H9 (cell line): ENCODE measurements around the gene ADCY5. TPM values are rescaled to one million over a fixed set of nuclear protein-coding genes. Genes with fewer than 3 reads are reported as not detected.
A peak's percentile ranks its signal among the peaks of the same experiment; 100 is the strongest.

Experiments used
- DNase-seq: peaks from one replicate; pipeline ENCODE4 v3.0.0-alpha.2; 2017
- H2AFZ ChIP-seq: one replicate; pipeline ENCODE4 v1.6.1; 2013; ENCODE audit warnings: mild to moderate bottlenecking, low read length, control low read depth, moderate library complexity
- H2AK5ac ChIP-seq: 2 replicates; pipeline ENCODE4 v1.6.1; 2013; ENCODE audit warnings: low read length, control low read depth, mixed read lengths; ENCODE audit not compliant: insufficient read length
- H2BK120ac ChIP-seq: one replicate; pipeline ENCODE4 v1.6.1; 2013; ENCODE audit warnings: low read depth, mild to moderate bottlenecking, low read length, control low read depth, inconsistent platforms; ENCODE audit not compliant: poor library complexity, severe bottlenecking
- H2BK12ac ChIP-seq: 2 replicates; pipeline ENCODE4 v1.6.1; 2013; ENCODE audit warnings: low read length, control low read depth, mixed read lengths, low read depth; ENCODE audit not compliant: insufficient read length
- H2BK15ac ChIP-seq: 2 replicates; pipeline ENCODE4 v1.6.1; 2013; ENCODE audit warnings: low read depth, low read length, control low read depth
- H2BK20ac ChIP-seq: one replicate; pipeline ENCODE4 v1.6.1; 2013; ENCODE audit warnings: low read depth, mild to moderate bottlenecking, low read length, control low read depth, inconsistent platforms; ENCODE audit not compliant: poor library complexity, severe bottlenecking
- H2BK5ac ChIP-seq: 2 replicates; pipeline ENCODE4 v1.6.1; 2013; ENCODE audit warnings: low read length, control low read depth, mixed read lengths; ENCODE audit not compliant: insufficient read length
- H3K14ac ChIP-seq: 2 replicates; pipeline ENCODE4 v1.6.1; 2013; ENCODE audit warnings: low read length, control low read depth; ENCODE audit not compliant: insufficient read depth
- H3K18ac ChIP-seq: 2 replicates; pipeline ENCODE4 v1.6.1; 2013; ENCODE audit warnings: low read depth, mild to moderate bottlenecking, mixed read lengths, low read length, control low read depth; ENCODE audit not compliant: insufficient read length
- H3K23ac ChIP-seq: 2 replicates; pipeline ENCODE4 v1.6.1; 2013; ENCODE audit warnings: low read length, control low read depth, mixed read lengths, low read depth; ENCODE audit not compliant: insufficient read length
- H3K23me2 ChIP-seq: 2 replicates; pipeline ENCODE4 v1.6.1; 2013; ENCODE audit warnings: low read depth, mild to moderate bottlenecking, mixed read lengths, low read length, control low read depth; ENCODE audit not compliant: insufficient read length, poor library complexity, severe bottlenecking
- H3K27ac ChIP-seq: 2 replicates; pipeline ENCODE4 v1.5.1; 2013; ENCODE audit warnings: low read length, control low read depth, mixed read lengths, low read depth; ENCODE audit not compliant: insufficient read length
- H3K27me3 ChIP-seq: 2 replicates; pipeline ENCODE4 v1.6.1; 2013; ENCODE audit warnings: low read length, control low read depth, inconsistent platforms; ENCODE audit not compliant: insufficient read depth
- H3K4ac ChIP-seq: 2 replicates; pipeline ENCODE4 v1.6.1; 2013; ENCODE audit warnings: low read depth, mild to moderate bottlenecking, control low read depth, inconsistent platforms, low read length, moderate library complexity
- H3K4me1 ChIP-seq: 2 replicates; pipeline ENCODE4 v1.6.1; 2013; ENCODE audit warnings: low read length, control low read depth, inconsistent platforms; ENCODE audit not compliant: insufficient read depth
- H3K4me2 ChIP-seq: 2 replicates; pipeline ENCODE4 v1.6.1; 2013; ENCODE audit warnings: low read length, control low read depth, mixed read lengths; ENCODE audit not compliant: insufficient read length, insufficient read depth
- H3K56ac ChIP-seq: 2 replicates; pipeline ENCODE4 v1.6.1; 2013; ENCODE audit warnings: low read depth, mild to moderate bottlenecking, mixed read lengths, low read length, control low read depth; ENCODE audit not compliant: insufficient read length
- H3K79me1 ChIP-seq: 2 replicates; pipeline ENCODE4 v1.6.1; 2013; ENCODE audit warnings: low read depth, mild to moderate bottlenecking, moderate library complexity, low read length, control low read depth, inconsistent platforms; ENCODE audit not compliant: insufficient read depth, poor library complexity, severe bottlenecking
- H3K79me2 ChIP-seq: 2 replicates; pipeline ENCODE4 v1.6.1; 2013; ENCODE audit warnings: low read length, control low read depth, inconsistent platforms; ENCODE audit not compliant: insufficient read depth
- H3K9ac ChIP-seq: 2 replicates; pipeline ENCODE4 v1.6.1; 2013; ENCODE audit warnings: low read length, control low read depth, mixed read lengths; ENCODE audit not compliant: insufficient read length; ENCODE audit errors: extremely low read depth
- H3K9me3 ChIP-seq: one replicate; pipeline ENCODE4 v1.6.1; 2013; ENCODE audit warnings: low read depth, low read length, inconsistent platforms; ENCODE audit not compliant: control insufficient read depth
- H3T11ph ChIP-seq: one replicate; pipeline ENCODE4 v1.6.1; 2013; ENCODE audit warnings: mild to moderate bottlenecking, low read length, control low read depth, inconsistent platforms
- H4K20me1 ChIP-seq: one replicate; pipeline ENCODE4 v1.6.1; 2013; ENCODE audit not compliant: control insufficient read depth, insufficient read length, insufficient read depth
- H4K5ac ChIP-seq: 2 replicates; pipeline ENCODE4 v1.6.1; 2013; ENCODE audit warnings: low read depth, mild to moderate bottlenecking, mixed read lengths, low read length, control low read depth; ENCODE audit not compliant: insufficient read length
- H4K8ac ChIP-seq: replicated peaks from 2 replicates; pipeline ENCODE4 v1.6.1; 2013; ENCODE audit warnings: low read length, control low read depth, mixed read lengths, low read depth; ENCODE audit not compliant: insufficient read length
- H4K91ac ChIP-seq: 2 replicates; pipeline ENCODE4 v1.6.1; 2013; ENCODE audit warnings: low read depth, mild to moderate bottlenecking, moderate library complexity, mixed read lengths, low read length, control low read depth; ENCODE audit not compliant: insufficient read length
- H3K27ac Mint-ChIP-seq, 3 experiments: 2 replicates in 2 of 3; 3 replicates in 1 of 3; pipeline ENCODE4 v1.8.0; 2020 to 2021; ENCODE audit warnings: mixed read lengths in 3 of 3, mild to moderate bottlenecking in 1 of 3, moderate library complexity in 1 of 3
- H3K27me3 Mint-ChIP-seq: 2 replicates; pipeline ENCODE4 v1.8.0; 2021; ENCODE audit warnings: low read depth, mild to moderate bottlenecking, moderate library complexity, mixed read lengths
- H3K36me3 Mint-ChIP-seq, 3 experiments: 2 replicates in 2 of 3; 3 replicates in 1 of 3; pipeline ENCODE4 v1.8.0; 2020 to 2021; ENCODE audit warnings: low read depth in 3 of 3, mixed read lengths in 3 of 3; ENCODE audit not compliant: insufficient read depth in 1 of 3
- H3K4me1 Mint-ChIP-seq, 2 experiments: 2 replicates each; pipeline ENCODE4 v1.8.0; 2020; ENCODE audit warnings: mixed read lengths in 2 of 2
- H3K4me3 Mint-ChIP-seq, 2 experiments: 2 replicates in 1 of 2; 3 replicates in 1 of 2; pipeline ENCODE4 v1.8.0; 2020 to 2021; ENCODE audit warnings: mild to moderate bottlenecking in 2 of 2, mixed read lengths in 2 of 2, moderate library complexity in 1 of 2
- H3K9me3 Mint-ChIP-seq, 2 experiments: 2 replicates in 1 of 2; 3 replicates in 1 of 2; pipeline ENCODE4 v1.8.0; 2020; ENCODE audit warnings: mild to moderate bottlenecking in 2 of 2, mixed read lengths in 2 of 2, moderate library complexity in 1 of 2
- CTCF ChIP-seq: fragments of 200-600 bp; sonication (generic); conservative IDR thresholded peaks from 3 replicates; pipeline ENCODE4 v1.8.0; 2021; ENCODE audit warnings: antibody characterized with exemption, mild to moderate bottlenecking
- WGBS: extraction: QIAGEN DNeasy Blood & Tissue Kit; methylation state at CpG from one replicate; pipeline ENCODE4 v1.1.7; 2013; ENCODE audit warnings: missing lambda C conversion rate, low lambda C conversion rate, mixed read lengths; ENCODE audit not compliant: insufficient read length; ENCODE audit errors: extremely low coverage; 5-methylcytosine and 5-hydroxymethylcytosine counted together
- total RNA-seq: library from RNA; stranded (reverse); gene quantifications from 2 replicates; pipeline ENCODE4 v1.2.1, GENCODE V29; 2021

Gene ADCY5
- total RNA-seq, 1 experiment from 2014 or later, result 5.0 TPM

GRCh38 chr3:123388811-123389627 lies 59.9 kb downstream of the ADCY5 start:
- Histone ChIP-seq H2BK5ac (no peak overlapping the region), H2BK20ac (no peak overlapping the region), H3K27ac (no peak overlapping the region), H3K4me1 (no peaks in the 10 kb centered on the region), H4K20me1 (no peaks in the 10 kb centered on the region), H3K18ac (no peak overlapping the region), H2BK15ac (no peak overlapping the region), H3T11ph (no peak overlapping the region), H2AK5ac (no peak overlapping the region), H3K9ac (no peak overlapping the region), H3K23me2 (no peaks in the 10 kb centered on the region), H3K4ac (no peak overlapping the region), H3K4me2 (no peak overlapping the region), H2AFZ (no peak overlapping the region), H3K79me1 (no peaks in the 10 kb centered on the region), H3K27me3 (no peaks in the 10 kb centered on the region), H3K56ac (no peak overlapping the region), H4K91ac (no peak overlapping the region), H2BK12ac (no peak overlapping the region), H2BK120ac (no peak overlapping the region), H3K23ac (no peak overlapping the region), H3K14ac (0 out of 2 replicates have a peak overlapping the region, but pooled peaks have one; percentile 13), H3K9me3 (no peaks in the 10 kb centered on the region), H4K5ac (no peak overlapping the region), H3K79me2 (no peaks in the 10 kb centered on the region), H4K8ac (no peak overlapping the region)
- peak overlapping the region in 1 of 3 experiments; percentile 4; a peak in 1 of 7 replicates for H3K27ac Mint-ChIP-seq
- no peak for TF ChIP-seq CTCF
- peaks cover 25 to 32% of the 10 kb centered on the region in 2 experiments for H3K4me1 Mint-ChIP-seq
- no peaks in the 10 kb centered on the region; a peak in 1 of 5 replicates for H3K9me3 Mint-ChIP-seq
- H3K27me3 Mint-ChIP-seq, result peaks cover 6% of the 10 kb centered on the region
- DNase-seq, result no peak
- H3K36me3 Mint-ChIP-seq, result no peaks in the 10 kb centered on the region
- no CpG with 5 or more reads among the region's 15 CpGs for WGBS
- no peak overlapping the region for H3K4me3 Mint-ChIP-seq
